ENCODE measurements around the gene ANKZF1.

DNA sequence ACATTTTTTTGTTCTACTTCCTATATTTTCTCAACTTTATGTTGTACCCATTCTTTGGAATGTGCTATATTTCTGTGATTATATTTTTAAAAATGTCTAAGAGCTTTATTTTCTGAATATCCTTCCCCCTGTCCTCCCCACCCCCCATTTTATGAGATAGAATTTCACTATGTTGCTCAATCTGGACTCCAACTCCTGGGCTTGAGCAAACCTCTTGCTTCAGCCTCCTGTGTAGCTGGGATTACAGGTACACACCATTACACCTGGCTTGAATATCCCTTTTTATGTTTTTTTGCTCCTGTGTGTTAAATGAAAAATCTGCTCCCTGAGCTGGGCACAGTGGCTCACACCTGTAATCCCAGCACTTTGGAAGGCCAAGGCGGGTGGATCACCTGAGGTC is 32.2 kb upstream of the ANKZF1 start:
- TF ChIP-seq, protein P1, sequence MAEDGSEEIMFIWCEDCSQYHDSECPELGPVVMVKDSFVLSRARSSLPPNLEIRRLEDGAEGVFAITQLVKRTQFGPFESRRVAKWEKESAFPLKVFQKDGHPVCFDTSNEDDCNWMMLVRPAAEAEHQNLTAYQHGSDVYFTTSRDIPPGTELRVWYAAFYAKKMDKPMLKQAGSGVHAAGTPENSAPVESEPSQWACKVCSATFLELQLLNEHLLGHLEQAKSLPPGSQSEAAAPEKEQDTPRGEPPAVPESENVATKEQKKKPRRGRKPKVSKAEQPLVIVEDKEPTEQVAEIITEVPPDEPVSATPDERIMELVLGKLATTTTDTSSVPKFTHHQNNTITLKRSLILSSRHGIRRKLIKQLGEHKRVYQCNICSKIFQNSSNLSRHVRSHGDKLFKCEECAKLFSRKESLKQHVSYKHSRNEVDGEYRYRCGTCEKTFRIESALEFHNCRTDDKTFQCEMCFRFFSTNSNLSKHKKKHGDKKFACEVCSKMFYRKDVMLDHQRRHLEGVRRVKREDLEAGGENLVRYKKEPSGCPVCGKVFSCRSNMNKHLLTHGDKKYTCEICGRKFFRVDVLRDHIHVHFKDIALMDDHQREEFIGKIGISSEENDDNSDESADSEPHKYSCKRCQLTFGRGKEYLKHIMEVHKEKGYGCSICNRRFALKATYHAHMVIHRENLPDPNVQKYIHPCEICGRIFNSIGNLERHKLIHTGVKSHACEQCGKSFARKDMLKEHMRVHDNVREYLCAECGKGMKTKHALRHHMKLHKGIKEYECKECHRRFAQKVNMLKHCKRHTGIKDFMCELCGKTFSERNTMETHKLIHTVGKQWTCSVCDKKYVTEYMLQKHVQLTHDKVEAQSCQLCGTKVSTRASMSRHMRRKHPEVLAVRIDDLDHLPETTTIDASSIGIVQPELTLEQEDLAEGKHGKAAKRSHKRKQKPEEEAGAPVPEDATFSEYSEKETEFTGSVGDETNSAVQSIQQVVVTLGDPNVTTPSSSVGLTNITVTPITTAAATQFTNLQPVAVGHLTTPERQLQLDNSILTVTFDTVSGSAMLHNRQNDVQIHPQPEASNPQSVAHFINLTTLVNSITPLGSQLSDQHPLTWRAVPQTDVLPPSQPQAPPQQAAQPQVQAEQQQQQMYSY (CRISPR knock-in tag; IDR thresholded peaks at IDR 0.05) = no peak
- TF ChIP-seq, protein P2, sequence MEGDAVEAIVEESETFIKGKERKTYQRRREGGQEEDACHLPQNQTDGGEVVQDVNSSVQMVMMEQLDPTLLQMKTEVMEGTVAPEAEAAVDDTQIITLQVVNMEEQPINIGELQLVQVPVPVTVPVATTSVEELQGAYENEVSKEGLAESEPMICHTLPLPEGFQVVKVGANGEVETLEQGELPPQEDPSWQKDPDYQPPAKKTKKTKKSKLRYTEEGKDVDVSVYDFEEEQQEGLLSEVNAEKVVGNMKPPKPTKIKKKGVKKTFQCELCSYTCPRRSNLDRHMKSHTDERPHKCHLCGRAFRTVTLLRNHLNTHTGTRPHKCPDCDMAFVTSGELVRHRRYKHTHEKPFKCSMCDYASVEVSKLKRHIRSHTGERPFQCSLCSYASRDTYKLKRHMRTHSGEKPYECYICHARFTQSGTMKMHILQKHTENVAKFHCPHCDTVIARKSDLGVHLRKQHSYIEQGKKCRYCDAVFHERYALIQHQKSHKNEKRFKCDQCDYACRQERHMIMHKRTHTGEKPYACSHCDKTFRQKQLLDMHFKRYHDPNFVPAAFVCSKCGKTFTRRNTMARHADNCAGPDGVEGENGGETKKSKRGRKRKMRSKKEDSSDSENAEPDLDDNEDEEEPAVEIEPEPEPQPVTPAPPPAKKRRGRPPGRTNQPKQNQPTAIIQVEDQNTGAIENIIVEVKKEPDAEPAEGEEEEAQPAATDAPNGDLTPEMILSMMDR (IDR thresholded peaks at IDR 0.05 in 2 of 3, conservative IDR thresholded peaks at IDR 0.05 in 1 of 3; ENCODE audit: control insufficient read depth in 2 of 3, extremely low read depth in 1 of 3, insufficient read depth in 1 of 3, low read depth in 3 of 3, low read length in 3 of 3) = no peak
- no peak for TF ChIP-seq ZZZ3 (IDR thresholded peaks at IDR 0.05; ENCODE audit: control insufficient read depth, insufficient read length, low read depth)
- TF ChIP-seq CHD4 (IDR thresholded peaks at IDR 0.05) = no peak
- TF ChIP-seq EP300 (IDR thresholded peaks at IDR 0.05; ENCODE audit: borderline replicate concordance in 1 of 2, control insufficient read depth in 1 of 2, low read depth in 2 of 2, low read length in 2 of 2) = no peak
